Right renal cortex interstitium (tissue), 3 donors: Measurements from ENCODE around the gene ASCC3. TPM values are rescaled to one million over a fixed set of nuclear protein-coding genes. Genes with fewer than 3 reads are reported as not detected.

ENCODE experiments used
- DNase-seq, 3 donors: peaks; one replicate each; pipeline ENCODE4 v3.0.0-alpha.2; 2013; ENCODE audit warnings: low read depth in 3 of 3, low spot score in 2 of 3
- polyA plus RNA-seq, 3 donors: library from polyadenylated mRNA; unstranded; fragments of 120-200 nt; gene quantifications; one replicate each; pipeline ENCODE4 v1.2.1, GENCODE V29; 2013; ENCODE audit not compliant: insufficient read length in 3 of 3

ASCC3 gene
- polyA plus RNA-seq, 3 donors = 25.1 to 29.1 (median 27.5) TPM

DNA sequence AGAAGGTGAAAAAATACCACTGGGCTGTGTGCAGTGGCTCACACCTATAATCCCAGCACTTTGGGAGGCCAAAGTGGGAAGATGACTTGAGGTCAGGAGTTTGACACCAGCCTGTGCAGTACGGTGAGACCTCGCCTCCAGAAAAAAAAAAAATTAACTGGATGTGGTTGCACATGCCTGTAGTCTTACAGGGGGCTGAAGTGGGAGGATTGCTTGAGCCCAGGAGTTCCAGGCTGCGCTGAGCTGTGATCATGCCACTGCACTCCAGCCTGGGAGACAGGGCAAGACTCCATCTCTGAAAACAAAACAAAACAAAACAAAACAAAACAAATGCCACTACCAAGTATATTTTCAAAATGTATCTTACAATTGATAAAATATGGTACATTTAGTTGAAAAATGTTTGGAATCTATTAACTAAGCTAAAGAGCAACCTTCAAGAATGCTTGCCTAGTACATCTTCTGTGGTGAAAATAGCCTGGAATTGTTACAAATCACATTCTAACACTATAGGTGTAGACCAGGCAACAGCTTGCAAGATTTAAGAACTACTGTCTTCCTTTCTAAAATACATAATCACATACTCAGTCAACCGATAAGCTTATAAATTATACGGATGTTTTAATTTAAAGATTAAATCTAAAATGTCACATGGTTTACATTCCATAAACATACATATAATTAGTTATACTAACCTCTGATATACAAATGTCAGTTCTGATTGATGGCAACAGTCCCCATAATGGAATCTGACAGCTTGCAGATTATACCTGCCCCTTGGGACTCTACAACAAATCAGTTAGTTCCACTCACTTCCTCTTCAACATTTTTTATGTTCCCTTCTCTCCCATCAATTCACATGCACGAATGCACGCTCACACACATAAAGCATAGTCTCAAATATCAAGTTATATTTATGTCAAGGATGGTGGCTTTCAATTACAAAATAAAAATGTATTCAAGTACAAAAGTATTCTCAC, 150.8 kb downstream of the ASCC3 start:
- no peak for DNase-seq

- DNase-seq = no peak
Measured at GRCh38 chr6:100726666-100727065, 154.5 kb downstream of the ASCC3 start.

DNA sequence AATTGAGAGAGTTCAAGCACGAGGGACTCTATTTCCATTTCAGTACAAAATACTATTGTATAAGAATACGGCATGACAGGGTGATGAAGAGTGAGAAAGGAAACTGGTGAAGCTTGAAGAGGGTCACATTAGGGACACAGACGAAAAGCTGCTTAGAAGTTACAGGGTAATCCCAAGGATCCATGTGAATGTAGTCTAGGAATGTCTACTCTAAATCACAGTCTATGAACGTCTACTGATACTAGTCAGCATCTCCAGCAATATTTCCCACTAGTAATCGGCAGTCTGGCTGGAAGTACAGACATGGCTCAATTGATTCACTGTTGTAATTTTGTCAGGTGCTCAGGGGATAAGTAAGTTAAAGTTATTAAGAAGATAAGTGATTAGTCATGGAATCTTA, 156.4 kb downstream of the ASCC3 start:
- no peak for DNase-seq

DNA sequence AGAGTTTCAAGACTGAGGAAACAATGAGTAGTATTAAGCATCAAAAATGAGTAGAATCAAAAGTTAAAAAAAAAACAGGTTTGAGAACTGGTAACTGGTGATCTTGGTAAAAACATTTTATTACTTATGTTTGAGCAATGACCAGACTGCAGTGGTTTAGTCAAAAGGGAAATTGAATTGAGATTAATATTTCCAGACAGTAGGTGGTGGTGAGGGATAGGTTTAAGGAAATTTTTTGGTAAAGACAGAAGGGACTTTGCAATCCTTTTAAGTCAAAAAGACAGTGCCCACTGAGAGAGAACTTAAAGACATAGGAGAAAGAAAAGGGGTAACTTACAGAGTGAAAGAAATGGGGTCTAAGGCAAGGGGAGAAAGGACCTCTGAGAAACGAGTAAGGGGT, 156.9 kb downstream of the ASCC3 start:
- DNase-seq = no peak

DNA sequence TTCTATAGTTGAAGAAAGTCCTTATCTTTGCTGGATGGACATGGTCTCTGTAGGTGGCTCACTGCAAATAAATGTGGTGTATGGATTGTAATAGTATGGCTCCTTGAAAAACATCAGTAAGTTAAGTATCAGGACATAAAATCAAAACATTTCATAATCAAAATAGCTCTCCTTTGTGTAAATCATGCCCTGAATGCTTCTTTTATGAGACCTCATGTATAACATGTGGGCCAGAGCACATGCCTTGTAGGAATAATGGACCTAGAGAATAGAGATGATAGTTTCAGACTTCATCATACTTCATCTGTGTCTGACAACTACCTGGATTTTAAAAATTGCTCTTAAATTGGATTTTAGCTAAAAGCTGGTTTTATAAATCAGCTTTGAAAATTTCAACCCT, 159.9 kb downstream of the ASCC3 start:
- DNase-seq = no peak

DNA sequence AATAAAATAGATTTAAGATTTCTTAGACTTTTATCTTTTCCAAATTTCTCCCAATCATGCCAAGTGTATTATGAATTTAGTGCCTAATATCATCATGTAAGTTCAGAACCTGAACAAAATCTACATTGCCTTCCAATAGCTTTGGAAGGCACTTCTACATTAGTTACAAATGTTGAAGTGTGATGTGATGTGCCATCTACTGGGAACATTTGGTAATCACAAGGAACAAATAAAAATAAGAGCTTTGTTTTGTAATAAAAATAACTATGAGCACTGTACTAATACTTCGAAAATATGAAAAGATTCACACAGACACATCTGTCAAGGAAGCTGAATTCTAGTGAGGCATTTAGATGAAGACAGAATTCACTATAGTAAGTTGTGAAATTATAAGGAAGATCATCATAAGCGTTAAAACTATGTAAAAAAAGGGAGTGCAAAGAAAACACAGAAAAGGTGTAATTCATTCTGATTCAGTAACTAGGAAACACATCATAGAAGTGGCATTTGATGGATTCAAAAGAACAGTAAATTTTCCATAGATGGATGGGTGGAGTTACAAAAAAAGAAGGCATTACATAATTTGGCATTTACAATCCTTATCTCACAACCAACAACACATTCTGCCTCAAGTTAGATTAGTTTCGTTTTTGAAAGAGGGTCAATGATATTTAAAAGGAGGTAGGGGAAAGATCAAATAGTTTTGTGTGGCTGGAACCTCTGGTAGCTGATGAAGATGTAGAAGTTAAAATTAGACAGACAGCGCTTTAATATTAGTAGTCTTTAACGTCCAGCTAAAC, 161.0 kb downstream of the ASCC3 start:
- peak in 2 of 3 donors; percentile 4 to 13 for DNase-seq

GRCh38 chr6:100712997-100713396, 168.1 kb downstream of the ASCC3 start:
- DNase-seq = no peak

DNA sequence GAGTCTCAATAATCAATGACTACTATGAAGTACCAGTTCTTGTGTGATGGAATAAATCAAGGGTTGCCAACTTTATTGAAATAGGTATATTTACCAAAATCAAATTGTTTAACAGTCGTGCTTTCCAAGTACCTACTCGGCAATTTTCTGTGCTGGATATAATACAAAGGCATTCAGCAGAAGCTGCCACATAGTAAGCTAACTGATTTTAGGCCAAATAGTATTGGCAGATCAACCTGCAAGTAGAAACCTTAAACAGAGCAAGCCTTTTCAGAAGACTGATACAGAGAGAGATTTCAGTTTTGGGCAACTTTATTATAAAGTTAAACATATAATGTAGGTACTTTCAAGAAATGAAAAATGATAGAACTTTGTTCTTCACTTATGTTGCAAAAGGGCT, 174.6 kb downstream of the ASCC3 start:
- DNase-seq = no peak

DNA sequence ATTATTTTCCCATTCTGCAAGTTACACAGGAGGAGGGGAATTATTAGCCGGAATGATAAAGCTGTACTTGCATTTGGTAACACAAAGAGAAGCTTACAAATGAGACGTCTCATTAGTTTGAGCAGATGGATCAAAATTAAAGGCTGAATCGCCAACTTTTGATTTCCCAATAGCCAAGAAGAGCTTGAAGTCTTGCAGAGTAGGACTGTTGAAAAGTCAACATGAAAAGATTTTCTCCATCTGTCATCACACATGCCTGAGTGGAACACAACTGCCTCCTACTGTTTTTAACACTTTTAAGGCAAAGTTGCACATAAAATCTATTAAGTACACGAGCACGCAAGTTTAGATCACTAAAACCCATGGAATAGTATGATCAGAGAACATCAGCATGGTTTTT, 176.2 kb downstream of the ASCC3 start:
- no peak for DNase-seq

DNA sequence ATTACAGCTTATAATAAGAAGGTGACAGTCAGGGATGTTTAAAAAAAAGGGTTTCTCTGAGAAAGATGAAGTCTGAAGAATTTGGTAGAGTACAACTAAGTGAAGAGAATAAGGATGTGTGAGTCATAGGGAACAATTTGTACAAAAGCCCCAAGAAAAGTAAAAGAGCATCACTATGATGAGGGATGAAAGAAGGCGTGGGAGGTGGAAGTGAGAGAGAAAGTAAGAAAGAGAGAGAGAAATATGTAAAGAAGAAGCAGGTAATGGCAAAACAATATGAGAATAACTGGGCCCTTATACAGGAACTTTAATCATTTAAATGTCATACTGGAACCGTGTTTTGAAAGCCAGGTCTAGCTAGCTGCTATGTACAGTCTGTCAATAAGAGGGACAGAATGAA, 179.4 kb downstream of the ASCC3 start:
- no peak for DNase-seq

DNA sequence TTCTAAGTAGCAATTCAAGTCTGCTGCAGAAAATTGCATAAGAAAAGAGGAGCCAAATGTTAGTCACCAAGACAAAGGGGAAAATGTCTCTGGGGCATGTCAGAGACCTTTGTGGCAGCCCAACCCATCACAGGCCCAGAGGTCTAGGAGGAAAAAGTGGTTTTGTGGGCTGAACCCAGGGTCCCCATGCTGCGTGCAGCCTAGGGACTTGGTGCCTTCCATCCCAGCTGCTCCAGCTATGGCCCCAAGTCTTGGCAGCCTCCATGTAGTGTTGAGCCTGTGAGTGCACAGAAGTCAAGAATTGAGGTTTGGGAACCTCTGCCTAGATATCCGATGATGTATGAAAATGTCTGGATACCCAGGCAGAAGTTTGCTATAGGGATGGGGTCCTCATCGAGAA, 181.1 kb downstream of the ASCC3 start:
- no peak for DNase-seq

DNA sequence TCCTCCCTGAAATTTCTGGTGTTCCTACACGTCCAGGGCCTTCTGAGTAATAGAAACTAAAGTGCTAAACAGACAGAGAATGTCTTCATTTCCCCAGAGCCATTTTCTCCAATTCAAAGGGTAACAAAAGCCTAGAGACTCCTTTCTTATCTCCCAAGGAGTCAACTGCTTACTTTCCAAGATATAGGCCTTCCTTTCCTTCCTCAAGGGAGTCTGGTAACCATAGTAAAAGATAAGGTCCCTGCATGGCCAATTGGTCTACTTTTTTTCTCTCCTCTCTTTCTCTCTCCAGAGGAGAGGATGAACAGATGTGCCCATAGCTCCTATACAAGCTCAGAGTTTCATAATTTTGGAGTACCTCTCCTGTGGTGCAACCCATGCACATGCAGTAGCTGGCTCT, 185.7 kb downstream of the ASCC3 start:
- no peak for DNase-seq

GRCh38 chr6:100693249-100693927, 187.7 kb downstream of the ASCC3 start:
- no peak for DNase-seq

DNA sequence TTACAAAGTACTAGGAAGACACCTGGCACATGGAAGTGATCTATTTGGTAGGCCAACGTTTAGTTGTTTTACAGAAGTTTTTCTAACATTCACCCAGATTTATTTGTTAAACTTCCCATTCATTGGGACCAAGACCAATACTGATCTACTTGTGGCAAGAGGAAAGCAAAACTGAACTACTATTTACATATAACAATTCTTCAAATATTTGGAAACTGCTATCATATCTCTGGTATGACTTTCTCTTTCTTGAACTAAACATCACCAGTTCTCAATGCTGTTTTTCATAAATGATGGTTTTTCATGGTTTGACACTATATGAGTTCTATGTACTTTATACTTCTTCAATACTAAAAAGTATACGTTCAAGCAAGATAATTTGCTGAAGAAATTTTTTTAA, 189.2 kb downstream of the ASCC3 start:
- DNase-seq = no peak

- DNase-seq = no peak
Measured at GRCh38 chr6:100686216-100686615, 194.9 kb downstream of the ASCC3 start.

DNA sequence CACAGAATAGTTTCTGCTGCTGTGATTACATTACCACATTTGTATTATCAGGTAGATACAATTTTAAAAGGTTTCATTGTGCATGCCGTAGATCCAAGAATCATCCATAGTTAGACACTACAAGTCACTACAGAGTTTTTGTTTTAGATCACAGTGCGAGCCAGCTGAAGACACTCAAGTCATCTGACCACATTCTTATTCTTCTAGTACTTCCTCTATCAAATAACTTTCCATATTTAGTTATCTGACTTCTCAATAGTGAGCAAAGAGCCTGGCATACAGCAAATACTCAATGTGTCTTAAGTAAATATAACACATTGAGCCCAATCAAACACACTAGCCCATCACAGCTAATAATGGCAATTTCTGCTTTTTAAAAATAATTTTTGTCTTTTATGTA, 195.4 kb downstream of the ASCC3 start:
- no peak for DNase-seq

DNA sequence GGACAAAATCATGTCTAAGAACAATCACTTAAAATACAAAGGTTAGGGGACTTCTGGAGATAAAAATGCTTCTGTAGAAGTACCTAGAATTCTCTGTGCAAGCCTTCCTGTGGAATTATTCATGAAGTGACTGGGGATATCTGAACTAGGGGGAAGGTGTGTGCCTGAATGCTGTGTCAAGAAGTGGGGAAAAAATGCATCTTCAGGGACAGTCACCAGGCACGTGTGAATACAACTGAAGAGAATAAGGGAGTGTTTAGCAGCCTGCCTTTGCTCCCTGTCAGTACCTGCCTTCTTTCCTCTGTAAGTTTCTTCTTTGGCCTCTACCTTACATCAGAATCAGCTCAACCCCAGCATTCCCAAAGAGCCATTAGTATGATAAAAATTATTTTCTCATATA, 201.0 kb downstream of the ASCC3 start:
- DNase-seq = no peak

DNA sequence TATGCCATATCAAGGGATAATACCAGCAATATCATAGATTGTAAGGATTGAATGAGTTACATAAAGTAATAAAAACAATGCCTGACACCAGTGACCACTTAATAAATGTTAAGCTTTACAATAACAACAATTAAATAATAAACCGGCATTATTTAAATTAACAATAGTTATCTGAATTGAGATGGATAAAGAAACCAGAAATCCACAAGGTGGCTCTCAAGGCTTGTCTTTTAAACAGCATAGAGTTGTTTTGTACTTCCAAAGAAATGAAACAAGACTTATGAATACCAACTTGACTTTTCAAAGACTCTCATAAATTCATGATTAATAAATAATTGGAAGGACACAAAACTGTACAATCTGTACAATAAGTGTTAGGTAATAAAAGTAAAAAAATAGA, 203.1 kb downstream of the ASCC3 start:
- DNase-seq = no peak

- no peak for DNase-seq
Measured at GRCh38 chr6:100677240-100677639, 203.9 kb downstream of the ASCC3 start.

DNA sequence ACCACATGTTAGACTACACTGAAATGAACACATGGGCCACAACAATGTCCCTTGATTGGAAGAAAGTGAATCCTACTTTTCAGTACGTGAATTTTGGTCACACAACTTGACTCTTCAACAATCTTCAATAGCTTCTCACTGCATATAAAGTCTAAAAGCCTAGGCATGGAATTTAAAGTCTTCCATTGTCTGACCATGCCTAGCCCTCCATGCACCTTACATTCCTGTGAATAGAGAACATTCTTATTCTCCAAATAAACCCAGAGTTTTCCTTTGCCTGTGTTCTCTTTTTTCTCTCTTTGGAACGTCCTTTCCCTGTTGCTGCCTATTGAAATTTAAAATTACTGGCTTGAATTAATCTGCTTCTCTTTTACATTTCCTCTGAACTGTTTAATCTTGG, 207.5 kb downstream of the ASCC3 start:
- DNase-seq = no peak

GRCh38 chr6:100671740-100672139, 209.4 kb downstream of the ASCC3 start:
- DNase-seq = no peak
